Upper lobe of left lung (tissue), 4 donors: ENCODE results near the gene ARGLU1.

Experiments
- CTCF ChIP-seq, 6 experiments: fragments of 450-650 bp in 4 of 6; fragments of 200-600 bp in 2 of 6; sonication (generic) in 2 of 6; IDR thresholded peaks; one replicate each; pipeline ENCODE4 v1.5.1; 2016 to 2019; ENCODE audit warnings: antibody characterized with exemption in 6 of 6
- POLR2AphosphoS5 ChIP-seq, 2 donors: sonication (generic); formaldehyde crosslinking; IDR thresholded peaks; one replicate each; pipeline ENCODE4 v1.5.1; 2017; ENCODE audit warnings: antibody characterized with exemption in 2 of 2

- TF ChIP-seq CTCF (IDR thresholded peaks at IDR 0.05) (no peak), POLR2AphosphoS5 (IDR thresholded peaks at IDR 0.05) (no peak)
Observed at GRCh38 chr13:106594980-106595379, 27.0 kb upstream of the ARGLU1 start.
